B cell (primary cell): ENCODE data around the gene LRTM2.

Source experiments
- EZH2 ChIP-seq: IDR thresholded peaks from 2 replicates; pipeline ENCODE4 v1.6.1; 2012; ENCODE audit warnings: borderline replicate concordance, low read depth, mild to moderate bottlenecking, moderate library complexity, low read length; ENCODE audit not compliant: insufficient read depth, poor library complexity, severe bottlenecking
- TF ChIP-seq, protein P1 (sequence below): fragments of 200-600 bp; IDR thresholded peaks from one replicate; pipeline ENCODE4 v1.8.0; 2022; ENCODE audit warnings: antibody characterized with exemption, mild to moderate bottlenecking

DNA sequence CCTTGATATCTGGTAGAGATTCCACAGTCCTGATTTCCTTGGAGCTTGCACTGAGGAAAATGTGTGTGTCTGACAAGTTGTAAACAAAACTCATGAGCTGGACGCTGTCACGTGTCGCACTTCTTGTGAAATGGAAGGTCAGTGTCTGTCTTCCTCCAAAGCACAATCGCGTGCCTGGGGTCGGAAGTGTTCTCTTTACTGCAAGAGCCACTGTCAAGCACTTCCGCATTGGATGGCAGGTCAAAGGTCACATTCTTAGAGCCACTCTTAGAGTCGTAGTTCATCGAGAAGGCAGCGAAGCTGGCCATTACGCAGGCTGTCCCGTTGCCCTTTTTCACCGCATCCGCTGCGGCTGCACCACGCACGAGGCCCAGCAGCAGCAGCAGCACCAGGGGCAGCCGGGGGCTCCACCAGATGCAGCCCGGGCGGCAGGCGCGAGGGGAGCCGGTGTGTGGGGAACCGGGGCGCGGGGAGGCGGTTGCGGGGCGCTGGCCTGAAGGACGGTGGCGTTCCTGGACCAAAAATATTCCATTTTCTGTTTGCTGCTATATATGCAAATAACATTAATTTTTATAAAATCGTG, 45.0 kb downstream of the LRTM2 start:
- TF ChIP-seq, protein P1, sequence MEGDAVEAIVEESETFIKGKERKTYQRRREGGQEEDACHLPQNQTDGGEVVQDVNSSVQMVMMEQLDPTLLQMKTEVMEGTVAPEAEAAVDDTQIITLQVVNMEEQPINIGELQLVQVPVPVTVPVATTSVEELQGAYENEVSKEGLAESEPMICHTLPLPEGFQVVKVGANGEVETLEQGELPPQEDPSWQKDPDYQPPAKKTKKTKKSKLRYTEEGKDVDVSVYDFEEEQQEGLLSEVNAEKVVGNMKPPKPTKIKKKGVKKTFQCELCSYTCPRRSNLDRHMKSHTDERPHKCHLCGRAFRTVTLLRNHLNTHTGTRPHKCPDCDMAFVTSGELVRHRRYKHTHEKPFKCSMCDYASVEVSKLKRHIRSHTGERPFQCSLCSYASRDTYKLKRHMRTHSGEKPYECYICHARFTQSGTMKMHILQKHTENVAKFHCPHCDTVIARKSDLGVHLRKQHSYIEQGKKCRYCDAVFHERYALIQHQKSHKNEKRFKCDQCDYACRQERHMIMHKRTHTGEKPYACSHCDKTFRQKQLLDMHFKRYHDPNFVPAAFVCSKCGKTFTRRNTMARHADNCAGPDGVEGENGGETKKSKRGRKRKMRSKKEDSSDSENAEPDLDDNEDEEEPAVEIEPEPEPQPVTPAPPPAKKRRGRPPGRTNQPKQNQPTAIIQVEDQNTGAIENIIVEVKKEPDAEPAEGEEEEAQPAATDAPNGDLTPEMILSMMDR: no peak
- no peak for TF ChIP-seq EZH2
